Thyroid gland (tissue), 4 donors: Measurements from ENCODE around the gene OLFM1.

Source experiments
- POLR2A ChIP-seq, 2 donors: fragments of 450-650 bp; IDR thresholded peaks; one replicate each; pipeline ENCODE4 v1.6.1; 2017; ENCODE audit warnings: antibody characterized with exemption in 2 of 2, mild to moderate bottlenecking in 2 of 2, moderate library complexity in 1 of 2
- TF ChIP-seq, protein P1 (sequence below), 6 experiments: fragments of 200-600 bp in 3 of 6; fragments of 450-650 bp in 3 of 6; sonication (generic) in 3 of 6; IDR thresholded peaks; one replicate each; pipeline ENCODE4 v1.5.1; 2016 to 2019; ENCODE audit warnings: antibody characterized with exemption in 6 of 6, mild to moderate bottlenecking in 2 of 6, inconsistent platforms in 1 of 6, moderate library complexity in 1 of 6

DNA sequence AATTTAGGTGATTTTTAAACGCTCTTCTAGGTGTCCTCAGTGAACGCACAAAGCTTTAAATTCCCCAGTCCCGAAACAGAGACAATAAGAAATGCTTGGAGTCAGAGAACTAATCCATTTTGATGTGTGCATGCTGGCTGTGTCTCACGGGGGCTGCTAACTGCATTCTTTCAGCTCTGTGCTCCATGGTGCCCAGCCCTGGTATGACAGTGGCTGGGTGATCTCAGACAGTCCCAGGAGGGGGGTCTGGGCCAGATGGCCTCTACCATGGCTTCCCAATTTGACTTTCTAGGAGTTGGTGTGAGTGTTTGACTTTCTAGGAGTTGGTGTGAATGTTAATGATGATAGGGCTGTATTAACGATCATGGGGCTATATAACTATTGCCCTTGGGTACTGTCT is 12.1 kb downstream of the OLFM1 start:
- TF ChIP-seq, protein P1, sequence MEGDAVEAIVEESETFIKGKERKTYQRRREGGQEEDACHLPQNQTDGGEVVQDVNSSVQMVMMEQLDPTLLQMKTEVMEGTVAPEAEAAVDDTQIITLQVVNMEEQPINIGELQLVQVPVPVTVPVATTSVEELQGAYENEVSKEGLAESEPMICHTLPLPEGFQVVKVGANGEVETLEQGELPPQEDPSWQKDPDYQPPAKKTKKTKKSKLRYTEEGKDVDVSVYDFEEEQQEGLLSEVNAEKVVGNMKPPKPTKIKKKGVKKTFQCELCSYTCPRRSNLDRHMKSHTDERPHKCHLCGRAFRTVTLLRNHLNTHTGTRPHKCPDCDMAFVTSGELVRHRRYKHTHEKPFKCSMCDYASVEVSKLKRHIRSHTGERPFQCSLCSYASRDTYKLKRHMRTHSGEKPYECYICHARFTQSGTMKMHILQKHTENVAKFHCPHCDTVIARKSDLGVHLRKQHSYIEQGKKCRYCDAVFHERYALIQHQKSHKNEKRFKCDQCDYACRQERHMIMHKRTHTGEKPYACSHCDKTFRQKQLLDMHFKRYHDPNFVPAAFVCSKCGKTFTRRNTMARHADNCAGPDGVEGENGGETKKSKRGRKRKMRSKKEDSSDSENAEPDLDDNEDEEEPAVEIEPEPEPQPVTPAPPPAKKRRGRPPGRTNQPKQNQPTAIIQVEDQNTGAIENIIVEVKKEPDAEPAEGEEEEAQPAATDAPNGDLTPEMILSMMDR (IDR thresholded peaks at IDR 0.05), result no peak
- no peak for TF ChIP-seq POLR2A (IDR thresholded peaks at IDR 0.05)
